GM15510 (cell line): Measurements from ENCODE around the gene CCDC24.

Experiments
- POLR2A ChIP-seq: IDR thresholded peaks from 3 replicates; pipeline ENCODE4 v1.6.1; 2011; ENCODE audit warnings: borderline replicate concordance; ENCODE audit not compliant: insufficient read length; ENCODE audit errors: extremely low read depth

The CCDC24 gene

GRCh38 chr1:44031252-44032169, 40.1 kb downstream of the CCDC24 start, which contains the start of gene SLC6A9:
SLC6A9 (minus strand) TSS chr1:44031462; CDS start chr1:44024277, 7,185 bp downstream.
- TF ChIP-seq POLR2A, result no peak

- no peak for TF ChIP-seq POLR2A
Measured at GRCh38 chr1:44032170-44032790, 40.9 kb downstream of the CCDC24 start.

GRCh38 chr1:44033041-44033575, 41.7 kb downstream of the CCDC24 start:
- no peak for TF ChIP-seq POLR2A

- no peak for TF ChIP-seq POLR2A
Measured at GRCh38 chr1:44033756-44034155, 42.4 kb downstream of the CCDC24 start.

- no peak for TF ChIP-seq POLR2A
Measured at GRCh38 chr1:44034423-44034822, 43.0 kb downstream of the CCDC24 start.

- no peak for TF ChIP-seq POLR2A
Measured at GRCh38 chr1:44034976-44035716, 43.7 kb downstream of the CCDC24 start.

- TF ChIP-seq POLR2A, result no peak
Measured at GRCh38 chr1:44035726-44036408, 44.5 kb downstream of the CCDC24 start.

- no peak for TF ChIP-seq POLR2A
Measured at GRCh38 chr1:44036409-44037139, 45.2 kb downstream of the CCDC24 start.

GRCh38 chr1:44037154-44037553, 45.8 kb downstream of the CCDC24 start:
- no peak for TF ChIP-seq POLR2A

- TF ChIP-seq POLR2A, result no peak
Measured at GRCh38 chr1:44038876-44039657, 47.7 kb downstream of the CCDC24 start.

- TF ChIP-seq POLR2A, result no peak
Measured at GRCh38 chr1:44040418-44040817, 49.0 kb downstream of the CCDC24 start.

- no peak for TF ChIP-seq POLR2A
Measured at GRCh38 chr1:44040846-44041245, 49.4 kb downstream of the CCDC24 start.
